HCT116 (cell line): Measurements from ENCODE around the gene RBM27. TPM values are rescaled to one million over a fixed set of nuclear protein-coding genes. Genes with fewer than 3 reads are reported as not detected.

Experiments used
- ATAC-seq: fragments of 200-7000 bp; cut with Tn5 transposase; 2 replicates; pipeline ENCODE4 v1.9.1; 2020; ENCODE audit warnings: mild to moderate bottlenecking, moderate library complexity
- BruUV-seq: library from RNA; stranded (reverse); fragments of 400-500 nt; replicated peaks from 2 replicates; lab custom pipeline; 2021; lab: Mats Ljungman, UMichigan
- CTCF ChIA-PET: fragments of 300-600 bp; sonication (Branson Sonifier 250); formaldehyde crosslinking; loops from one replicate; lab custom pipeline; 2021; ENCODE audit warnings: antibody characterized with exemption; lab: Charles Lee
- POLR2A ChIA-PET: fragments of 300-600, 350-600 bp; sonication (Branson Sonifier 250); formaldehyde crosslinking; loops from one replicate; lab custom pipeline; 2021; ENCODE audit warnings: antibody characterized with exemption; lab: Charles Lee
- RAD21 ChIA-PET, 2 experiments: fragments of 300-600 bp; sonication (Branson Sonifier 250); formaldehyde crosslinking; loops; one replicate each; lab custom pipeline; 2023; ENCODE audit warnings: low total read pairs in 2 of 2; ENCODE audit not compliant: uncharacterized antibody in 2 of 2, unreplicated experiment in 2 of 2, low non-redundant PET in 1 of 2; lab: Charles Lee
- DNase-seq: peaks from one replicate; pipeline ENCODE4 v3.0.0-alpha.2; 2010; ENCODE audit warnings: low read depth, low spot score
- H2AFZ ChIP-seq: fragments of 200-600 bp; shearing (Covaris generic), sonication (generic); 2 replicates; pipeline ENCODE4 v1.6.1; 2017; ENCODE audit warnings: low read depth, mixed run types, mixed read lengths, antibody characterized with exemption, low read length; ENCODE audit not compliant: poor library complexity, severe bottlenecking
- H3K27ac ChIP-seq: 2 replicates; pipeline ENCODE4 v1.5.1; 2012; ENCODE audit warnings: low read depth, low read length
- H3K27me3 ChIP-seq: fragments of 200-600 bp; sonication (generic); 2 replicates; pipeline ENCODE4 v1.6.1; 2016; ENCODE audit warnings: mixed run types, low read length, mixed read lengths; ENCODE audit not compliant: insufficient read depth
- H3K36me3 ChIP-seq, 2 experiments: fragments of 200-500 bp in 1 of 2; fragments of 200-600 bp in 1 of 2; sonication (Bioruptor generic) in 1 of 2; sonication (generic) in 1 of 2; 2 replicates each; pipeline versions ENCODE4 v1.5.1 to v1.6.1; 2014 to 2016; ENCODE audit warnings: low read length in 2 of 2, inconsistent platforms in 1 of 2, mixed read lengths in 1 of 2, mixed run types in 1 of 2; ENCODE audit not compliant: insufficient read depth in 2 of 2, control insufficient read depth in 1 of 2
- H3K4me1 ChIP-seq, 2 experiments: fragments of 200-600 bp in 1 of 2; sonication (generic) in 1 of 2; 2 replicates each; pipeline versions ENCODE4 v1.5.1 to v1.6.1; 2012 to 2017; ENCODE audit warnings: low read length in 2 of 2, inconsistent platforms in 1 of 2, mild to moderate bottlenecking in 1 of 2, mixed read lengths in 1 of 2, mixed run types in 1 of 2, moderate library complexity in 1 of 2; ENCODE audit not compliant: insufficient read depth in 2 of 2, control insufficient read depth in 1 of 2
- H3K4me2 ChIP-seq: fragments of 200-600 bp; sonication (generic); 2 replicates; pipeline ENCODE4 v1.6.1; 2017; ENCODE audit warnings: mixed run types, low read length, mixed read lengths
- H3K4me3 ChIP-seq, 2 experiments: fragments of 200-600 bp in 1 of 2; sonication (generic) in 1 of 2; replicated peaks in 1 of 2; 2 replicates each; pipeline ENCODE4 v1.5.1; 2011 to 2016; ENCODE audit warnings: low read length in 2 of 2, control low read depth in 1 of 2, low read depth in 1 of 2, mild to moderate bottlenecking in 1 of 2, mixed read lengths in 1 of 2, mixed run types in 1 of 2
- H3K79me2 ChIP-seq: fragments of 200-600 bp; sonication (generic); 2 replicates; pipeline ENCODE4 v1.6.1; 2017; ENCODE audit warnings: mild to moderate bottlenecking, mixed run types, low read length, moderate library complexity, mixed read lengths; ENCODE audit not compliant: insufficient read depth
- H3K9ac ChIP-seq: fragments of 200-600 bp; sonication (generic); 2 replicates; pipeline ENCODE4 v1.6.1; 2016; ENCODE audit warnings: low read length, mixed read lengths
- H3K9me2 ChIP-seq: fragments of 200-600 bp; sonication (generic), shearing (Covaris generic); 2 replicates; pipeline ENCODE4 v1.6.1; 2017; ENCODE audit warnings: mixed run types, mild to moderate bottlenecking, moderate library complexity; ENCODE audit not compliant: insufficient read depth
- H3K9me3 ChIP-seq, 2 experiments: fragments of 200-500 bp in 1 of 2; fragments of 200-600 bp in 1 of 2; sonication (Bioruptor generic) in 1 of 2; sonication (generic) in 1 of 2; 2 replicates each; pipeline ENCODE4 v1.6.1; 2014 to 2017; ENCODE audit warnings: low read length in 2 of 2, mixed read lengths in 2 of 2, inconsistent platforms in 1 of 2, low read depth in 1 of 2, mild to moderate bottlenecking in 1 of 2, mixed run types in 1 of 2, moderate library complexity in 1 of 2; ENCODE audit not compliant: control insufficient read depth in 1 of 2, insufficient read depth in 1 of 2
- H4K20me1 ChIP-seq: fragments of 200-600 bp; sonication (generic), shearing (Covaris generic); 2 replicates; pipeline ENCODE4 v1.6.1; 2017; ENCODE audit warnings: mixed run types, mild to moderate bottlenecking, moderate library complexity; ENCODE audit not compliant: insufficient read depth
- CBX3 ChIP-seq: IDR thresholded peaks from 2 replicates; pipeline ENCODE4 v1.6.1; 2012; ENCODE audit warnings: low read depth
- CEBPB ChIP-seq: IDR thresholded peaks from 2 replicates; pipeline ENCODE4 v1.6.1; 2012; ENCODE audit warnings: low read depth
- CTCF ChIP-seq, 3 experiments: fragments of 200-600 bp in 1 of 3; sonication (generic) in 1 of 3; IDR thresholded peaks in 2 of 3; conservative IDR thresholded peaks in 1 of 3; 2 replicates each; pipeline ENCODE4 v1.5.1; 2012 to 2017; ENCODE audit warnings: low read depth in 2 of 3, low read length in 2 of 3, antibody characterized with exemption in 1 of 3, borderline replicate concordance in 1 of 3, control low read depth in 1 of 3, mild to moderate bottlenecking in 1 of 3, mixed read lengths in 1 of 3, mixed run types in 1 of 3, moderate library complexity in 1 of 3; ENCODE audit not compliant: insufficient read depth in 1 of 3
- EGR1 ChIP-seq: IDR thresholded peaks from 2 replicates; pipeline ENCODE4 v1.6.1; 2012; ENCODE audit warnings: low read depth
- ELF1 ChIP-seq: IDR thresholded peaks from 2 replicates; pipeline ENCODE4 v1.6.1; 2012; ENCODE audit warnings: low read depth, borderline replicate concordance
- EZH2 ChIP-seq: fragments of 200-600 bp; sonication (generic); IDR thresholded peaks from 2 replicates; pipeline ENCODE4 v1.6.1; 2017; ENCODE audit warnings: antibody characterized with exemption, mixed run types
- JUND ChIP-seq: IDR thresholded peaks from 2 replicates; pipeline ENCODE4 v1.6.1; 2012
- MAX ChIP-seq: IDR thresholded peaks from 2 replicates; pipeline ENCODE4 v1.6.1; 2012
- POLR2A ChIP-seq: IDR thresholded peaks from 2 replicates; pipeline ENCODE4 v1.7.0; 2011; ENCODE audit warnings: borderline replicate concordance; ENCODE audit not compliant: insufficient read depth, insufficient read length; ENCODE audit errors: extremely low read depth
- POLR2AphosphoS5 ChIP-seq: IDR thresholded peaks from 2 replicates; pipeline ENCODE4 v1.6.1; 2011; ENCODE audit warnings: mild to moderate bottlenecking, low read depth, low read length, moderate library complexity
- RAD21 ChIP-seq: IDR thresholded peaks from 2 replicates; pipeline ENCODE4 v1.6.1; 2012; ENCODE audit warnings: low read depth, mild to moderate bottlenecking
- SIN3A ChIP-seq: IDR thresholded peaks from 2 replicates; pipeline ENCODE4 v1.6.1; 2012; ENCODE audit warnings: low read depth
- TCF7L2 ChIP-seq: IDR thresholded peaks from 2 replicates; pipeline ENCODE4 v1.7.0; 2011; ENCODE audit warnings: borderline replicate concordance, inconsistent platforms; ENCODE audit not compliant: insufficient read depth, insufficient read length; ENCODE audit errors: extremely low read depth
- YY1 ChIP-seq: IDR thresholded peaks from 2 replicates; pipeline ENCODE4 v1.6.1; 2011; ENCODE audit warnings: low read length, low read depth, moderate library complexity, mild to moderate bottlenecking; ENCODE audit not compliant: insufficient replicate concordance; ENCODE audit errors: extremely low read depth
- ZNF274 ChIP-seq: fragments of 200-500 bp; sonication (Bioruptor generic); IDR thresholded peaks from 2 replicates; pipeline ENCODE4 v1.6.1; 2014; ENCODE audit warnings: mild to moderate bottlenecking, low read depth, low read length, inconsistent platforms
- intact Hi-C: fragments of 100-400 bp; cut with micrococcal nuclease; formaldehyde crosslinking; loops from 2 replicates; pipeline ENCODE4 v1.10.0; 2022
- total RNA-seq: library from RNA; stranded (reverse); gene quantifications from one replicate; pipeline ENCODE4 v1.2.1, GENCODE V29; 2021; ENCODE audit not compliant: unreplicated experiment
- TF ChIP-seq, protein P1 (sequence below): IDR thresholded peaks from 2 replicates; pipeline ENCODE4 v1.6.1; 2012

RBM27 gene
- total RNA-seq, 1 experiment from 2014 or later = 15.2 TPM

- ChIA-PET RAD21 (no interaction called here), CTCF (no interaction called here), POLR2A (no interaction called here)
- ATAC-seq = no peak
- no peak overlapping the region for H3K9ac ChIP-seq
- H2AFZ ChIP-seq = no peak overlapping the region
- no peak overlapping the region for H3K27ac ChIP-seq
- no peaks in the 10 kb centered on the region for H3K4me1 ChIP-seq
- no peaks in the 10 kb centered on the region for H3K27me3 ChIP-seq
- H3K4me2 ChIP-seq = no peak overlapping the region
- BruUV-seq = no TSS peak
- DNase-seq = no peak
- H3K4me3 ChIP-seq = no peak overlapping the region
- H3K36me3 ChIP-seq = peaks cover 12 to 30% of the 10 kb centered on the region in 2 experiments
- TF ChIP-seq, protein P1, sequence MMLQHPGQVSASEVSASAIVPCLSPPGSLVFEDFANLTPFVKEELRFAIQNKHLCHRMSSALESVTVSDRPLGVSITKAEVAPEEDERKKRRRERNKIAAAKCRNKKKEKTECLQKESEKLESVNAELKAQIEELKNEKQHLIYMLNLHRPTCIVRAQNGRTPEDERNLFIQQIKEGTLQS = no peak
- TF ChIP-seq CEBPB (no peak), EGR1 (no peak), TCF7L2 (no peak), JUND (no peak), CBX3 (no peak), EZH2 (no peak), ELF1 (no peak)
- intact Hi-C loops = no loop called here
- H4K20me1 ChIP-seq = no peaks in the 10 kb centered on the region
- H3K9me3 ChIP-seq = no peaks in the 10 kb centered on the region
- H3K9me2 ChIP-seq = no peaks in the 10 kb centered on the region
- H3K79me2 ChIP-seq = peaks cover 44% of the 10 kb centered on the region
Observed at GRCh38 chr5:146229222-146229621, 25.8 kb downstream of the RBM27 start.

- Histone ChIP-seq H3K27ac (no peak overlapping the region), H3K9me3 (no peaks in the 10 kb centered on the region), H3K27me3 (no peaks in the 10 kb centered on the region), H3K9me2 (no peaks in the 10 kb centered on the region), H3K4me2 (no peak overlapping the region), H3K79me2 (peaks cover 22% of the 10 kb centered on the region), H3K4me3 (no peak overlapping the region), H4K20me1 (no peaks in the 10 kb centered on the region), H3K9ac (no peak overlapping the region), H3K4me1 (no peaks in the 10 kb centered on the region), H3K36me3 (peaks cover 21 to 28% of the 10 kb centered on the region in 2 experiments), H2AFZ (no peak overlapping the region)
- no TSS peak for BruUV-seq
- POLR2A ChIA-PET = no interaction called here
- intact Hi-C loops = no loop called here
- CTCF ChIA-PET = no interaction called here
- DNase-seq (no peak), ATAC-seq (no peak)
- RAD21 ChIA-PET = no interaction called here
- TF ChIP-seq EGR1 (no peak), MAX (no peak), CTCF (IDR thresholded peaks at IDR 0.05 in 2 of 3, conservative IDR thresholded peaks at IDR 0.05 in 1 of 3; ENCODE audit: borderline replicate concordance in 1 of 3, insufficient read depth in 1 of 3, low read depth in 2 of 3, low read length in 2 of 3) (no peak), POLR2AphosphoS5 (no peak), SIN3A (no peak), CEBPB (no peak), ZNF274 (no peak), RAD21 (no peak), POLR2A (no peak), YY1 (no peak), TCF7L2 (no peak)
Observed at GRCh38 chr5:146232223-146232622, 28.8 kb downstream of the RBM27 start.
